Activated CD4-positive, alpha-beta T cell treated with anti-CD3 and anti-CD28 coated beads, Interleukin-2, Interleukin-6, amounts not matched to agents 100 ng/mL and 50 ng/mL, durations not matched to agents 16 hours and 8 hours (primary cell): ENCODE data around the gene CEP85.

Source experiments
- DNase-seq: peaks from one replicate; pipeline ENCODE4 v3.0.0-alpha.2; 2020

CEP85 gene

DNA sequence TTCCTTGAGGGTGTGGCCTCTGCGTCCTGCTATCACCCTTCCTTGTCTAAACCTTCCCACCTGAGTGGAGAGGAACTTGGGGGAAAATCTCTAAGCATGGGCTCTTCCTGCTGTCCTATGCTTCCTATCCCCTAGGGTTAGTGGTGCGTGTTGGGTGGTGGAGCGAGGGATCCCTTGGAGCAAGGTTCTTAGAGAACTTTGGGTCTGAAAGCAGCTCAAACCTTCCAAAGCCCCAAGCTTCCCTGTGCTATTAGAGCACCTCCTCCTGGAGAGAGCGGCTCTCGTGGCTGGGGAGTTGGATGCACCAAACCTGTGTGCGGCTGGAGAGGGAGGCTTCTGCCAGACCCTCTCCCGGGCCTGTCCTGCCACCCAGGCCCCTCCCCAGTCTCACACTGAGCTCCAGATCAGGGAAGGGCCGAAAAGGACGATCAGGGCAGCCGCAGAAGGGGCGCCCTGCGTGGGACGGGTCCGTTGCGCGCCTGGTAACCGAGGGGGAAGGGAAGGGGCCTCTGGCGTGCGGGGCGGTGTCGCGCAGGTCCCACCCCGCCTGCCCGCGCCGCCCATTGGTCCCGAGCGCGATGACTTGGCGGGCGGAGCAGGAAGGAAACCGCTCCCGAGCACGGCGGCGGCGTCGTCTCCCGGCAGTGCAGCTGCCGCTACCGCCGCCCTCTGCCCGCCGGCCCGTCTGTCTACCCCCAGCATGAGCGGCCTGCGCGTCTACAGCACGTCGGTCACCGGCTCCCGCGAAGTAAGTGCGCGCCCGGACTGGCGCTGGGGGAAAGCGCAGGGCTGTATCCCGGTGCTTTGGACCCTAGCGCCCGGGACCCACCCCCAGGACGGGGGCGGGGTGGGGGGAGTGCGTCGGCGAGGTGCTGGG lies 45.7 kb downstream of the CEP85 start, which contains the start of gene SH3BGRL3:
Gene SH3BGRL3, plus strand, starts transcription at position 631 of the 877 bp plus-strand sequence. Its CDS starts 70 bp downstream, at position 701.
- peak; percentile 91 for DNase-seq

DNA sequence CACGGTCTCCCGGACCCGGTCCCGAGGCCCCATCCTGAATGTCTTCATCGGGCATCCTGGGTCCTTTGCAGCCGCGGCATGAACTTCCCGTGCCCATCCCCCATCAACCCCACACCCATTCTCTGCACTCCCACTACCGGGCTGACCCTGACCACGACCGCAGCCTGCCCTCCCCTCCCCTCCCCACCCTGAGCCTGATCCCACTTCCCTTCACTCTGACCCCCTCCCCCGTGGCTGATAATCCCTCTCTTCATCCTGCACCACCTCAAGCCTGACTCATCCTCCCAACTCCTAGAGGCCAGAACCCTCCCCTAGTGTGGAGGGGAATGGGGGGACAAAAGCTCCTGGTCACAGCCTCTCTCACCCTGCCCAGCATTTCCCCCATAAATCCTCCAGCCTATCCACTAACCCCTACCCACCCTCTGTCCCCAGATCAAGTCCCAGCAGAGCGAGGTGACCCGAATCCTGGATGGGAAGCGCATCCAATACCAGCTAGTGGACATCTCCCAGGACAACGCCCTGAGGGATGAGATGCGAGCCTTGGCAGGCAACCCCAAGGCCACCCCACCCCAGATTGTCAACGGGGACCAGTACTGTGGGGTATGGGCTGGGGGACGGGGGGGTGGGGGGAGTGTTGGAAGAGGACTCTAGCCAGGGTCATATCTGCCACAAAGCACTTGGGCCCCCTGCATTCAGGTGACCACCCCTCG lies 46.5 kb downstream of the CEP85 start:
- peak; percentile 55 for DNase-seq

DNA sequence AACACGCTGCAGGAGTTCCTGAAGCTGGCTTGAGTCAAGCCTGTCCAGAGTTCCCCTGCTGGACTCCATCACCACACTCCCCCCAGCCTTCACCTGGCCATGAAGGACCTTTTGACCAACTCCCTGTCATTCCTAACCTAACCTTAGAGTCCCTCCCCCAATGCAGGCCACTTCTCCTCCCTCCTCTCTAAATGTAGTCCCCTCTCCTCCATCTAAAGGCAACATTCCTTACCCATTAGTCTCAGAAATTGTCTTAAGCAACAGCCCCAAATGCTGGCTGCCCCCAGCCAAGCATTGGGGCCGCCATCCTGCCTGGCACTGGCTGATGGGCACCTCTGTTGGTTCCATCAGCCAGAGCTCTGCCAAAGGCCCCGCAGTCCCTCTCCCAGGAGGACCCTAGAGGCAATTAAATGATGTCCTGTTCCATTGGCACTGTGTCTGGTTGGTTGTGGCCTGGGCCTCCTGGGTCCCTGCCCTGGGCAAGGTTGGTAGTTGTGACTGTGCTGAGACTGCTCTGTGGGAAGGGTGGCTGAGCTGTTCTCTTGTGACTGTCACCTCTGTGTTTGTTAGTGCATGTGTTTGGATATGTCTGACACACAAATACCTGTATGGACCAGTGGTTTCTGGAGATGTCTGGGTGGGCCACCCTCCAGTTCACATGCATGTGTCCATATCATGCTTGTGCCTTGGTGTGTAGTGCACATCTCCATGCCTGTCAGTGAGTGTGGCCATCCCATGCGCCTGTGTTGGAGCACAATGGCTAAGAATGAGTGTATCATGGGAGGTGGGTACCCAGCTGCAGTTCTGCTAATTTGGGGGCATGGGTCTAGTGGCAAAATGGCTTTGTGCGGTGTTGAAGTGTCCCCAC lies 47.3 kb downstream of the CEP85 start:
- DNase-seq: no peak

DNA sequence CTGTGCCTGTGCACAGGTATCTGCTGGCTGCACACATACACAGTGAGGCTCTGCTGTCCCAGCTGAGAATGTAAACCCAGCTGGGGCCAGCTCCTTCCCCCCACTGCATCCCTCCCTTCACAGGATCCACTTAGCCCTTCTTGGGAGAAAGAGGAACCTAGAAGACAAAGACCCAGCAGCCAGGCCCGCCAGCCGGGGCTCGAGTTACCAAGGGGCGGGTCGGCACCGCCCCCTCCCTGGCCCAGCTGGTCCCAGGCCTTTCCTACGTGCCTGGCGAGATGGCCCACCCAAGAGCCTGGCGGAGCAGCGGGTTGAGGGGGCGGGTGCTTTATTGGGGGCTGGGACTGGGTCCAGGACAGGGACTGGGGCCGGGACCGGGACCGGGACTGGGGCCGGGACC lies 48.0 kb downstream of the CEP85 start:
- no peak for DNase-seq

DNA sequence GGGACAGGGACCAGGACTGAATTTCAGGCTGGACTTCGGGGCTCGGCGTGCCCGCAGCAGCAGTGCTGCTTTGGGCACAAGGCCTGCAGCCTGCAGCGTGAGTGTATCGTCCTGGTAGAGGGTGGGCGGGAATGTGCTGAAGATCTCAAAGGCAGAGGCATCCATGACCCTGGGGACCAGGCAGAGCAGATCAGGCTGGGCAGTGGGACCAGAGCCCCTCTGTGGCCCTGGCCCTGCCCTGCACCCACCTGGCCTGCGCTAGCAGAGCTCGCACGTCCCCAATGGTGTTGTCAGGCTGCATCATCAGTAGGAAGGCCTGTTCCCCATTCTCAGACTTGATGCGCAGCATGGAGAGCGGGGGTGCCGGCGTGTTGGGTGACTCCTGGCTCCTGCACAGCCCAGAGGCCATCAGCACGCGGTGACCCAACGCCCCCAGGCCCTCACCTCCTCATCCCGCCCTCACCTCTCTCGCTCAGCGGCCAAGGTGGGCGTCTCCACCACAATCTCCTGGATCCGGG lies 48.5 kb downstream of the CEP85 start:
- DNase-seq: no peak

DNA sequence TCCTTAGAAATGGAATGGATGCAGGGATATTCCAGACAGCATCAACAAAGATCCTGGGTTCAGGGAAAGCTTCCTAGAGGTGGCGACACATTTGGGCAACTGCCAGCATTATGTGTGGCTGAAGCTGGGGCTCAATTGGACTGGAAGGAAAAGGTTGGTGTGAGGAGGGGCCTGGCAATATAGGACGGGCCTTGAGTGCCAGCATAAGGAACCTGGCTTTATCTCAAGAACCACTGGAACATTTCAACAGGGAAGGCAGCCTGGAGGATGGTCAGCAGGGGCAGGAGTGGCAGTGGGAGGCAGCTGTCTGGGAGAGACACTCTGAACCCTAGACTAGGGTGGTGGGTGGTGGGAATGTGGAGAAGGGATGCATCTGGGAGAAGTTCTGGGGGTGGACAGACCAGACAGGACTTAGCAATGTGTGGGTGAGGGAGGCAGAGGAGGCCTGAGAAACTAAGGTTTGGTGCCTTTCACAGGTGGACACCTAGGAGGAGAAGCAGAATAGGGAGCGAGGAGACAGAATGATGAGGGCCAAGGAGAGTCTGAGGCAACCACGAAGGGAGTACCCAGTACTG lies 49.4 kb downstream of the CEP85 start:
- DNase-seq: no peak

DNA sequence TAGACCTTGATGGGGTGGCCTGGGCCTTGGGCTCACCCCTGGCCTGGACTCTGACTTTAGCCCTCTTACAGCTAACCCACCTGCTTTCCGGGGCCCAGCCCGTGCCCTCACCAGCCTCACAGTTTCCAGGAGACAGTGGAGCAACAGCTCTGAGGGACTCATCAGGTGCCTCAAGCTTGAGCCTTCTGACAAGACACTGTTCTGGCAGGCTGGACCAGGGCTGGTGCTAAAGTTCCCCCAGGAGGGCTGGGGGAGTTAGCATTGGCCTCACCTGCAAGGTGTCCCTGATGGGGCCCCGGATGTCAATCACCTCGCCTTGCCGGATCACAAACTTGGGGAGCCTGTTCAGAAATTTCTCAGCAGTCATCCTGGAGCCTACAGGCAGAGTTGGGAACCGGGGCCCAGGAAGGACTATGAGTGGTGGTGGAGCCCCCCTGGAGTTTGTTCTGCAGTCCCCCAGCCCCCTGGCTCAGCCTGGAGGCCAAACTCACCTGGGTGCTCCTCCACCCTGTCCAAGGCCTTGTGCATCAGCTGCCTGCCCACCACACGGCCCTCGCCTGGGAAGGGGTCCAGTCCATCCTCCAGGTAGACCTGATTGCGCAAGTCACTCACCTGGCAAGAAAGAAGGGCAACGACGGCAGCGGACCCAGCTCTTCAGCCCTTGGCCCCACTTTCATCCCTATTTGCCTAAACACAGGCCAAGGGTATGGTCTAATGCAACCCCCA lies 50.0 kb downstream of the CEP85 start:
- no peak for DNase-seq

DNA sequence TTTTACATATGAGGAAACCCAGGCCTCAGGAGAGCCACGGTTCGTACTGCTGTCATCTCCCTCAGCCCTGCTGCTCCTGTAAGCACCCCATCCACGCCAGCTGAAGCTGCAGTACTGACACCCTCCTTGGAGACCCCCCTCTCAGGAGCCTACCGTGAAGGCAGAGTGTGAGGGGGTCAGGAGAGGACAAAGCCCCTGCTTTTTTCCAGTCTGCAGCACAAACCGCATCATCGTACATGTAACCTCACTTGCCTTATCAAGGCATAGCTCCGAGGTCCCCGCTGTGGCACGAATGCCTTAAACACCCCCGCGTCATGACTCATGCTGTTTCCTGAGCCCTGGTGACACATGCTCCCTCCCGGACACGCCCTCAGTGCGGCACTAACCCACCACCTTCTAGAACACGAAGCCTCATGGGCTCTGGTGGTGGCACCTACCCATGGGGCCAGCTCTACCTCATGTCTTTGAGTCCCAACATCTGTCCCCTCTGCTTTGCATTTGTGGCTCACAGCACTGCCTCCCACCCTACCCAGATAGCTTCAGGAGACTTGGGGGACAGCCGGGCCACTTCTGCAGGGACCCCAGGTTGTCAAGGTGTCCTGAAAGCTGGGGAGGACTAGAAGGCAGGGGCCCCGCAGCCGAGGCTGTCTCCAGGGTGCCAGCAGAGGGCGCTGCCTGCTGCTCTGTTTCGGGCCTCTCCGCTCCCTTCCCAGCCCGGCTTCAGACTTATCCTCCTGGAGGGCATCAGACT lies 50.8 kb downstream of the CEP85 start:
- DNase-seq: peak; percentile 96

DNA sequence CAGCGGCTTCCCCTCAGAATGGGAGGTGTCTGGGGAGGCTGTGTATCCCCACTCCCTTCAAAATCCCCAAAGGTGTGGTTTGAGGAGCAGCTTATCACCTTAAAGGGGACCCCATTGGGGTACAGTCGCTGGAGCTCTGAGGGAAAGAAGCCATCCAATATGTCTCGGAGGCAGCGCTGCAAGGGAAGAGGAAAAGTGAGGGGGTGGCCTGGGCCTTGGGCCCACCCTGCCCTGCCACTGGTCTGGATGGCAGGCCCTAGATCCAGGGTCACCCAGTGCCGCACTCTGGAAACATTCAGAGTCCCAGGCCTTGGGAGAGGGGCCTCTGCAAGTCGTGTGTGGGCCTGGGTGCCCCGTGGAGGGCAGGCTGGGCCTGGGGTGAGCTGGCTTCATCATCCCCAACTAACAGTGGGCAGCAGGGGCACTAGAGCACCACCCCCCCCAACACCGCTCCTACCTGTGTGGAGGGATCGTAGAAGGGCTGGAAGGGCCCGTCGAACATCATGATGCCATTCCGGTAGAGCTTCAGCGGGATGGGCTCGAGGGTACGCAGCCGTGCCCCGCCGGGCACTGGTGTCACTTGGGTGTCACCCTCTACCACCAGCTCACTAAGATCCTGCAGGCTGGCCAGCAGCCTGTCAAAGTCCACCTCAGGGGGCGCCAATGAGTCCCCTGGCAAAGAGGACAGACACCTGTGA lies 51.5 kb downstream of the CEP85 start:
- DNase-seq: peak; percentile 77

DNA sequence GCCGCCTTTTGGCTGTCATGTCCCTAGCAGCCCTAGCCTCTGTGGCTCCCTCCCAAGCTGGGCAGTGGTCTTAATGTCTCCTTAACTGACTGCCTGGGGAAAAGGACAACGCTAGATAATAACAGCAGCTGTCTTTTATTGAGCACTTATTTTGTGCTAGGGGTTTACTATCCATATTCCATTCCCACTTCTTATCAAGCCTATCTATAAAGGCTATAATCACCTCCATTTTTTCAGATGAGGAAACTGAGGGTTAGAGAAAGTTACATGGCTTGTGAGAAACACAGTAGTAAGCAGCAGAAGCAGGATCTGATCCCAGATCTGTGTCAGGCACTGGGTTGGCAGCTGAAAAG lies 52.0 kb downstream of the CEP85 start:
- DNase-seq: no peak

DNA sequence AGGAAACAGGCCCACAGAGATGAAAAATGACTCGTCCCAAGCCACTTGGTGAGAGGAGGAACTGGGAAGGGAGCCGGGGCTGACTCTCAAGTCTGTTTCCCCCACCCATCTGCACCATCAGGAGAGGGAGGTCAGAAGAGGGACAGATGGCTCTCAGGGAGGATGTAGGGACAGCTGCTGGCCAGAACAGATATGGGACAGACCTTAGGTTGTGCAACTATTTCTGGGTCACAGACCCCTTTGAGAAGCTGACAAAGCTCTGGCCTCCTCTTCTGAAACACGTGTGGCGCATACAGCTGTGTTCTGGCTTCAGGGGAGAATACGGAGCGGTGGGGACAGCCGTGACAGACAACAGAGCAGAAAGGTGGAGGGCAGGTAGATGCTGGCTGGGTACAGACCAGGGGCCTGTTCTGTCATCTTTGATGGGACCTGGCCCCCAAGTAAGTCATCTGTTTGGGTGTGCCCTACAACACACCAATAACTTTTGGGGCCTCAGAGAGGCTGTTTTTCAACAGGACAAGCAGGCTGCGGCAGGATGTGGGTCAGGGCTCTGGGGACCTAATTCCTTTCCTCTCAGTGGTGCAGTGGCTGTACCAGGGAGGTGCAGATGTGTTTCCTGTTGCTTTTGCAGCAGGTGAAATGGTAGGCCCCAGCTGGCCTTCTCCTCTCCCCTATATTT lies 53.2 kb downstream of the CEP85 start:
- DNase-seq: peak; percentile 87

DNA sequence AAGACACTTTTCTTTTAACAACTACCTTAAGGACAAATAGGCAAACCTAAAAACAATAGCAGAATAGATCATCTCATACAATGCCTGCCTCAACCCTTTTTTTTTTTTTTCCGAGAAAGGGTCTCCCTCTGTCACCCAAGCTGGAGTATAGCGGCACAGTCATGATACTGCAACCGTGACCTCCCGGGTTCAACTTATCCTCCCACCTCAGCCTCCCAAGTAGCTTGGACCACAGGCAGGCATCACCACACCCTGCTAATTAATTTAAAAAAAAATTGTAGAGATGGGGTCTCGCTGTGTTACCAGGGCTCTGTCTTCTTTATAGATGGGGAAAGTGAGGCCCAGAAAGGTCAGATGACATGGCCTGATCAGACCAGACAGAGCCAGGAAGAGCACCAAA lies 53.8 kb downstream of the CEP85 start:
- DNase-seq: no peak

DNA sequence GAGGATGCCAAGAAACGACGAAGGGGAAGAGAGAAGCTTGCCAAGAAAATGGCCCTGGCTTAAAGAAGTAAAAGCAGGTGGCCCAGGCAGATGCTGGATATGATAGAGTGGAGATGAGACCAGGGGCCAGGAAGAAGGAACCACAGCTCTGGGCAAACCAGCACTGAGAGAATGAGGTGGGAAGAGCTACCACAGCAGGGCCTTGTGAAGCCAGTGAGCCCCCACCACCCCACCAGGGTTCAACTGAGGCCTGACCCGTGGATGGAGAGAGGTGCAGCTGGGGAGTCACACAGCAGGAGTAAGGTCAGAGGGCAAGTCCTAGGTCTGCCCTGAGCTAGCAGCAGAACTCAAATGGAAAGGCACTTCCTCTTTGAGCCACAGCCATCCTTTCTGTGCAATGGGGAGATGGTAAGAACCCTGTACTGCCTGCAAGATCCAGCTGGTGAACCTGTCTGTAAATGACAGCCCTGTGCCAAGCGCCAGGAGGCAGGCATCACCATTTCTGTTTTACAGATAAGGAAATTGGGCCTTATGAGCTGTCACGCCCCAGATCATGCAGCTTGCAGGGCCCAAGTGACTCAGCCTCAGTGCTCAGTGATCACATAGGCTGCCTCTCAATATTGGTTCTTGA lies 54.4 kb downstream of the CEP85 start:
- DNase-seq: peak; percentile 85

DNA sequence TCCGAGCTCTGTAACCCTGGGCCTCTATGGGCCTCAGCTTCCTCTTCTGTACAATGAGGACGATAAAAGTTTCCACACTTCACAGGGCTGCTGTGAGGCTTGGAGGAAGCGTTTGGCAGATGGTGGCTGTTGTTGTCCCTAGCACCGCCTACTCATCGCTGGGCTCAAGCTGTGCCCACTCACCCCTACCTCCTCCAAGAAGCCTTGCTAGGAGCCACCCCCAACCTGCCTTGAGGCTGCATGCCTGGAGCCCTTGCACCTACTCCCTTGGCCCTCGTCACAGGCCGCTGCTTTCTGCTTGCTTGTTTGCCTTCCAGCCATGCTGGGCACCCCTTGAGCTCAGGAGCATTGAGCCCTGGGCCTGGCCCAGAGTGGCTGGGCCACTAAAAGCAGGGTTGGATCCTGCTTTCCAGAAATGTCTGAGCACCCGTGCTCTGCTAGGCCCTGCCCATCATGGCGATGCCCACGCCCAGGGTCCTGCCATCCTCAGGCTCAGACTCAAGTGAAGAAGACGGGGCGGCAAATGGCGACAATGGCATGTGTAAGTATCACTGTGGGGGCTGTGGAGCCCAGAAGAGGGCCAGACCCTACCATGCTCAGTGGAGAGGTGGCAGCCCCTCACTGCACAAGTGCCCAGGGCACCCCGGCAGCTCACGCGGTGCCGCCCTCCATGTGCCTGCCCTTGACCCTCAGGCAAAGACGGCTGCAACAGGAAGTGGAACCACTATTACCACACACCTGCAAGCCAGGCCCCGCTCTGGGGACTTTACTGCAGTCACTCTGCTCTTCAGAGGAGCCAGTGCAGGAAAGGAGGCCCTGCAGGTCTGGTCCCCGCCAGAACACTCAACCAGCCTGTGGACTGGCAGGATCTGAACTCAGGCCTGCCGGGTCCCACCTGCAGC lies 55.4 kb downstream of the CEP85 start:
- DNase-seq: peak; percentile 64

DNA sequence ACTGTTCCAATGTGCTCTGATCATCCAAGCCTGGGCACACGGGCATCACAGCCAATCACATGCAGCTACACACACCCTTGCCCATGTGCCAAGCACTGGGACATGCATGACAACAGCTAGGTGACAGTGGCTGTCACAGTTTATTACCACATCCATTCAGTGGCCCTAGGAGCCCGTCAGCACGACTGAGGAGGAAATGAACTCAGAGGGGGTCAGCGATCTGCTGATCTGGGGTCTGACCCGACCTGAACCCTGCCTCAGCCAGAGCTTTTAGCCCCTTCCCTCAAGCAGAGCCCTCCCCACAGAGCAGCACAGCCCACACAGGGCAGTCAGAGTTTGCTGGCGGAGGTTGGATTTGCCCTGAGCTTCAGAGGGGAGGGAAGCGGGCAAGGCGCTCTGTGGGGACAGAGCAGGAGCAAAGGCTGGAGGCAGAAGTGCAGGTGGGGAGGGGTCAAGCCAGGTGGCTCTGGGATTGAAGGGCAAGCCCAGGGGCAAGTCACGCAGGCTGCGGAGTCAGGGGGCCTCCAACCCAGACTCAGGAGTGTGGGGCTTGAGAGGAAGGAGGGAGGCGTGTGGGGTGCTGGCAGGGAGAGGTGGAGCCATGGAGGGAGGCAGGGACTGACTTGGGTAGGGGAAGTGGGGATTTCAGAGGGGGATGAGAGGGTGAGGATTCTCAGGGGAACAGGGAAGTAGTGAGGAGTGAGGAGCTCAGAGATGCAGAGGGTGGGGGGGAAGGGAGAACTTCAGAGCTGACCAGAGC lies 56.3 kb downstream of the CEP85 start:
- DNase-seq: no peak

DNA sequence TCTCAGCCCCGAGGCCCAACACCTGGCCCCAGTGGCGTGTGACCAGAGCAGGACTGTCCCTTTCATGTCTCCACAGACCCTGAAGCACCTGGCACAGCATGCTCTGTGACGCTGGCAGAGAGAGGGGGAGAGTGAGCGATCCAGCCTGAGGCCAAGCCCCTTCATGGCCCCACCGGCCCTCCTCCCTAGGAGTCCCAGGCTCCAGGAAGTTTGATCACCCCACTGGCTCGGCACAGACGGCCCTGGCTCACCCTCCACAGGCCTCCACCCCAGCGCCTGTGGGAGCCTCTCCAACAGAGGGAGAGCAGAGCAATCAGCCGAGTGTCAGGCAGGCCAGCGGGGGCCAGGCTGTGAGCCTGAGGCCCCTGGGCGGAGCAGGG lies 56.9 kb downstream of the CEP85 start:
- no peak for DNase-seq

DNA sequence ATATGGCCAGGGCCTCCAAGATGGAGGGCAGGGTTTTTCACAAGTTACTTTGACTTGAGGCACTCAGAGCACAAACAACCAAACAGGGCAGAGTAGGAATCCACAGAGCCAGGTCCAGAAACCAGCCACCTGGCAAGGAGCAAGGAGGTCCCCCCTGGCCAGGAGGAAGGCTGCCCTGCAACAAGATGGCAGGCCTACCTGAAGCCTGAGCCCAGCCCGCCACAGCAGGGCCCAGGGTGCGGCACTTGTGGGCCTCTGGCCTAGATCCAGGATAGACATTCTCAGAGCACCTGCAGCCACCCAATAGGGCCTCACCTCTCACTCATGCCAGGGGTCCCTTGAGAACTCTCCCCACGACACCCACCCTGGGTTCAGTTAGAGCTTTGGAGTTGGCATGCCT lies 57.4 kb downstream of the CEP85 start:
- no peak for DNase-seq

DNA sequence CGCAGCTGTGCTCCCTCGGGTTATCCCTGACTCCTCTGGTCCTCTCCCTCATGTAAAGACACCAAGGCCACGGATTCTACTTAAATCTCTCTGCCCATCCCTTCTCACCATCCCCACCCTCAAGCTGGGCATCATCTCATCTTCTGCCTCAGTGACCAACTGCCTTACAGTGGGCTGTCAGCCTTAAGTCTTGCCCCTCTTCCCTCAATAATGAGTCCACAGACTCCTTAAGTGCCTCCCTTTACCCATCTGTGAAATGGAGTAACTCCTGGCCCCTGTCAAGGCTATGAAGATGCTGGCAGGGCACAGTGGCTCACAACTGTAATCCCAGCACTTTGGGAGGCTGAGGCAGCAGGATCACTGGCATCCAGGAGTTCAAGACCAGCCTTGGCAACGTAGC lies 57.9 kb downstream of the CEP85 start:
- no peak for DNase-seq
